ENCODE measurements around the gene DCXR.
A peak's percentile ranks its signal among the peaks of the same experiment; 100 is the strongest.

DCXR gene

GRCh38 chr17:81990836-81991683 is 46.4 kb downstream of the DCXR start:
- DNase-seq (ENCODE audit: low read depth, low spot score), result no peak
- H3K27ac ChIP-seq, result peak overlapping the region; percentile 29

GRCh38 chr17:81987161-81987770 is 50.2 kb downstream of the DCXR start:
- no peak for DNase-seq (ENCODE audit: low read depth, low spot score)
- no peak overlapping the region for H3K27ac ChIP-seq

GRCh38 chr17:81986606-81987005 is 50.9 kb downstream of the DCXR start:
- H3K27ac ChIP-seq, result no peak overlapping the region
- no peak for DNase-seq (ENCODE audit: low read depth, low spot score)
